Nucleus accumbens (tissue), 56 donors: ENCODE data around the gene SLC2A5.
"Not testable (repeated sequence)": the region's sequence is repeated elsewhere in the genome, so short reads cannot be mapped to it uniquely, and the experiment has no call there.

Source experiments
- DNase-seq, 56 donors: peaks; one replicate each; lab custom pipeline; 2025; lab: John Stamatoyannopoulos, UW

Gene SLC2A5

DNA sequence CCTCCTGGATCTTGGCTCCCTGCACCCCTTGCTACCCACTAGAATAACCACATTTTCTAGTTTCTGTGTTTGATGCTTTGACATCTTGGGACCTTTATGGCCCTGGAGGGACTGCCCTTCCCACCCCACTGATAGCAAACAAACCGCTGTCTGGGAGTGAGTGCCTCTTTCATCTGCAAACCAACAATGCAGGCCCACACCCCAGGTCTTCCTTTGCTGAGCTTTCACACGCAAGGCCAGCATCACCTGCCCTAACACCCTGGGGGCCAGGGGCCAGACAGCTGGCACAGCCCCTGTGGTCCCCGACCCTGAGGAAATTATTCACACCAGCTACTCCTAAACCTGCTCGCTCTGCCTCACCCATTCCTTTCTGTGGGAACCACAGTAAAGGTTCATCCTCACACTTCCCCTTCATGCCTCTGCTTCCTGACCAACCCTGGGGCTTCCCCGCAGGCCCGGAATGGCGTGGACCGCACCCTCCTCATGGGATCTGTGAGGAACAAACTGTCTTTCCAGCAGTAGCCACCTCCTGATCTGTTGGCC is 58.6 kb downstream of the SLC2A5 start:
- DNase-seq: no peak

DNA sequence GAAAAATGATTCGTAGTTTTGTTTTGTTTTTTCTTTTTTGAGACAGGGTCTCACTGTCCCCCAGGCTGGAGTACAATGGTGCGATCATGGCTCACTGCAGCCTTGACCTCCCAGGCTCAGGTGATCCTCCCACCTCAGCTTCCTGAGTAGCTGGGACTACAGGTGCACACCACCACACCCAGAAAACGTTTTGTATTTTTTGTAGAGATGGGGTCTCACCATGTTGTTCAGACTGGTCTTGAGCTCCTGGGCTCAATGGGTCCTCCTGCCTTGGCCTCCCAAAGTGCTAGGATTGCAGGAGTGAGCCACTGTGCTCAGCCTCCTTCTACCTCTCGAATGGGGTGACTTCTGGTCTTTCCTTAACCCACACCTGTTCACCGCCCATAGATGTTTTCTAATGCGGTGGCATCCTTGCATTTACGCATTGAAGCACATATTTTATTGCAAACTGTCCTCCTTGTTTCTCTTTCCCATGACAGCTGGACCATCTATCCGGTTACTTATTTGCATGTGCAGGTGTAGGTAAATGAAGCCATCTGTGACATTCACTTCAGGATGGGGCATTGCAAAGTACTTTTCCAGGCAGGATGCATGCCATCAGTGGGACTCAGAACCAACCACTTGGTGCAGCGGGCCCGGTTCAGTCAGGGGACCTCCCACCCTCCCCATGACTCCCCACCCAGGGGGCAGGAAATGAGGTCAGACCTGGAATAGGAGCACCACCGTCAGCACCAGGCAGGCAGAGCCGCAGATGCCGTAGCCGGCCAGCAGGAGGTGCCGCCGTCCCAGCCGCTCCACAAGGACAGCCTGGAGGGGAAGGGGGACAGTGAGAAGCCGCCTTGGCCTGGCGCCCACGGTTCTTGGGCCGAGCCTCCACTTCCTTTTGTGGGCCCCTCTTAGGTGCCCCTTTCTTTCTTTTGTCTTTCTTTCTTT is 59.7 kb downstream of the SLC2A5 start:
- DNase-seq: no peak

DNA sequence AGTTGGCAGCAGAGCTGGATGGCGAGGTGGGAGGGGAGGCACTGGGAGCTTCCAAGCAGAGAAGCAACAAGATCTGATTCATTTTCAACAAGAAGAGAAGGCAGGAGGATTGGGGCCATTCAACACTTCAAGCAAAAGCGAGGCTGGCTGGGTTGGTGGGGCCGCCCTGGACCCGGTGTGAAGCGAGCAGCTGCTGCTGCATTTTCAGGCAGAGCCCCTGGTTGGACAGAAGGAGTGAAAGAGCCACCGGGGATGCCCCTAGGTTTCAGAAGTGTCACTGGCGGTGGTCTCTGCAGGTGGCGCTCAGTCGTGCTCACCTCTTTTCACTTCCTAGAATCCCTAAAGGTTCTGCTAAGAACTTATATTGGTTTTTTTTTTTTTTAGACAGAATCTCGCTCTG is 61.2 kb downstream of the SLC2A5 start:
- DNase-seq: no peak

DNA sequence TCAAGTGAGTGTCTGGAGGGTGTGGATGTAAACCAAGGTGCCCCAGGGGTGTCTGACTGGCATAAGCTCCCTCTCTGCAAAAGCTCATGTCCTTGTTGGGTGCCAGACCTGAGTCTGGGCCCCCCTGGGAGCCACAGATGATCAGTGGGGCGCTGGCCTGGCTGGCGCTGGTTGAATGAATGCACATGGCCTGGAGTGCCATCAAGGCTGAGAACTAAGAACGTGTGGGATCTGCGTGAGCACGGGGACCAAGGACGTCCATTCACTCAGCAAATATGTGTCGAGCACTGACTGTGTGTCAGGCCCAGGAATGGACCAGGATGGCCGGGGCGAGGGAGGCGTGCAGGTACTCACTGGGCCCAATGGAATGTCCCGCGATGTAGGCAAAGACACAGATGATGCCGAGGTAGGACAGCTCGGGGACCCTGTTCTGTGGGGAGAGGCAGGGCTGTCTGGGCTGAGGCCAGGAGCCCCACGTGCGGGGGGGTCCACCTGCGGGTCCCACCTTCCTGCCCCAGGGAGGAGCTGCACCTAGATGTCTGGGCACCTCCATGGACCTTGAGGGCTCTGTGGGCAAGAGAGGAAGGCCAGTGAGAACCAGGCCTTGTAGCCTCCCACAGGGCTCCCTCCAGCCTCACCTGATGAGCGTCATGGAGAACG is 62.3 kb downstream of the SLC2A5 start:
- no peak for DNase-seq

DNA sequence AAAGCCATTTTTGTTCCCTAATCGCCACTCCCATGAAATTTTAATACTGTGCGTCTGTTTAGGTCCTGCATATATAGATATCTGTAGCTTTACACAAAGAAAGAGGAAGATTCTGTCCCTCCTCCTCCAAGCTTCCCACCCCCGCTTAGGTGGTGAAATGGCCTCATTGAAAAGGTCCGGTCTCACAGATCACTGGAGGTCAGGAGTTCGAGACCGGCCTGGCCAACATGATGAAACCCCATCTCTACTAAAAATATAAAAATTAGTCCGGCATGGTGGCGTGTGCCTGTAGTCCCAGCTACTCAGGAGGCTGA is 64.1 kb downstream of the SLC2A5 start:
- no peak for DNase-seq

DNA sequence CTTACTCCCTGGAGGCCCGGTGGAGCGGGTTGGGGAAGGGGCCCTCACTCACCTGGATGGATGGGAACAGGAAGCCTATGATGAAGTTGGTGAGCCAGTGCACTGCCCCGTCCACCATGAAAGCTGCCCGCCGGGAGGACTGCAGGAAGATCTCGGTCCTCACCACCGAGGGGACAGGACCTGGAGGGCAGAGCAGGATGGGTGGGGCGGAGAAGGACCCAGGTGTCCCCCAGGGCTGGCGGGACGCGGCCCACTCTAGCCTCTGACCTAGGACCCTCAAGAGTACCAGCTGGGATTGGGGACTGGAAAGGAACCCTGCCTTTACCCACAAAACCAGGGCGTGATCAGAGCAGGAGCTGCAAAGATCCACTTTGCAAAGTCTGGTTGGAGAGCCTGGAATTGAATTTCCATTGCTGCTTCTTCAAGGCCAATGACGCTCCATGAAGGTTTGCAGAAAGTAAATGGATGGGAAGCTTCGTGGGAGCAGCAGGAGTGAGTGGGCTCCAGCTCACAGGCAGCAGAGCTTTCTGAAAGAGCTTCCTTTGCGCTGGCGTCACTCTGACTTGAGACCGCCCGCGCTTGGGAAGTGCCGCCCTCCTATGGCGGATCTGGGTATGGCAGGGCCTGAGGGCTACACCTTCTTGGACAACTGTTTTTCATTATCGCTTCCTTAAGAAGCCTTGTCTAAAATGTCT is 64.6 kb downstream of the SLC2A5 start:
- peak in 51 of 56 donors; percentile 4 to 84 (median 46) for DNase-seq

DNA sequence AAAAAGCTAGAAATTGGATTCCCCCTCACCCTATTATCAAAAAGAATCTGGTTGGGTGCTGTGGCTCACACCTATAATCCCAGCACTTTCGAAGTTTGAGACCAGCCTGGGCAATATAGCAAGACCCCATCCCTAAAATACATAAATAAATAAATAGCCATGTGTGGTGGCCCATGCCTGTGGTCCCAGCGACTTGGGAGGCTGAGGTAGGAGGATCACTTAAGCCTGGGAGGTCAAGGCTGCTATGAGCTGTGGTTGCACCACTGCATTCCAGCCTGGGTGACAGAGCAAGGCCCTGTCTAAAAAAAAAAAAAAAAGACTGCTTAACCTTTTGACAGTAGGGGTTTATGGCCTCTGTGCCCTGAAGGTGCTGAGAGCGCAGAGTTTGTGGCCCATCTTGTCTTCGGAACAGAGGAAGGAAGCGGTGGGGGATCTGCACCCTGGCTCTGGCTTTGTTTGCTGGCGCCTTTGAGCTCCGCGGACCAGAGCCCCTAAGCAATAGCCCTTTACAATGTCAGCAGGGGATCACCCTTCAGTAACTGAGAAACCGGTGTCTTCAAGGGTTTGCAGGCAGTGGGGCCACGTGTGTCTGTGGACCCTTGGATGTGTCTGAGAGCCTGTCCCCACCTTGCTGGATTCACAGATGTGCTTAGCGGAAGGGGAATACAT is 65.3 kb downstream of the SLC2A5 start:
- no peak for DNase-seq

DNA sequence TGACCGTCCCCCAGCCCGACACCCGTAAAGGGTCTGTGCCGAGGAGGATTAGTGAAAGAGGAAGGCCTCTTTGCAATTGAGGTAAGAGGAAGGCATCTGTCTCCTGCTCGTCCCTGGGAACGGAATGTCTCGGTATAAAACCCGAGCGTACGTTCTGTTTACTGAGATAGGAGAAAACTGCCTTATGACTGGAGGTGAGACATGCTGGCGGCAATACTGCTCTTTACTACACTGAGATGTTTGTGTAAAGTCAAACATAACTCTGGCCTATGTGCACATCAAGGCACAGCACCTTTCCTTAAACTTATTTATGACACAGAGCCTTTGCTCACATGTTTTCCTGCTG is 67.2 kb downstream of the SLC2A5 start:
- DNase-seq: not testable (repeated sequence)

DNA sequence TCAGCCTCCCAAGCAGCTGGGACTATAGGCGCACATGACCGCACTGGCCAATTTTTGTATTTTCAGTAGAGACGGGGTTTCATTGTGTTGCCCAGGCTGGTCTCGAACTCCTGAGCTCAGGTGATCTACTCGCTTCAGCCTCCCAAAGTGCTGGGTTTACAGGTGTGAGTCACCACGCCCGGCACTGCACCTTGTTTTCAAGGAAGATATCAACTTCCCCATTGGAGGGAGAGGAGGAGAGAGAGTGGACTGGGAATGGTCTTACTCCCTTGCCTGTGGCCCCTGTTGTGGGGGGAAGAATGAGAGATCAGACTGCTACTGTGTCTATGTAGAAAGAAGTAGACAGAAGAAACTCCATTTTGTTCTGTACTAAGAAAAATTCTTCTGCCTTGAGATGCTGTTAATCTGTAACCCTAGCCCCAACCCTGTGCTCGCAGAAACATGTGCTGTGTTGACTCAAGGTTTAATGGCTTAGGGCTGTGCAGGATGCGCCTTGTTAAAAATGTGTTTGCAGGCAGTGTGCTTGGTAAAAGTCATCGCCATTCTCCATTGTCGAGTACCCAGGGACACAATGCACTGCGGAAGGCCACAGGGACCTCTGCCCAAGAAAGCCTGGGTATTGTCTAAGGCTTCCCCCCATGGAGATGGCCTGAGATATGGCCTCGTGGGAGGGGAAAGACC is 67.8 kb downstream of the SLC2A5 start:
- DNase-seq: not testable (repeated sequence)

DNA sequence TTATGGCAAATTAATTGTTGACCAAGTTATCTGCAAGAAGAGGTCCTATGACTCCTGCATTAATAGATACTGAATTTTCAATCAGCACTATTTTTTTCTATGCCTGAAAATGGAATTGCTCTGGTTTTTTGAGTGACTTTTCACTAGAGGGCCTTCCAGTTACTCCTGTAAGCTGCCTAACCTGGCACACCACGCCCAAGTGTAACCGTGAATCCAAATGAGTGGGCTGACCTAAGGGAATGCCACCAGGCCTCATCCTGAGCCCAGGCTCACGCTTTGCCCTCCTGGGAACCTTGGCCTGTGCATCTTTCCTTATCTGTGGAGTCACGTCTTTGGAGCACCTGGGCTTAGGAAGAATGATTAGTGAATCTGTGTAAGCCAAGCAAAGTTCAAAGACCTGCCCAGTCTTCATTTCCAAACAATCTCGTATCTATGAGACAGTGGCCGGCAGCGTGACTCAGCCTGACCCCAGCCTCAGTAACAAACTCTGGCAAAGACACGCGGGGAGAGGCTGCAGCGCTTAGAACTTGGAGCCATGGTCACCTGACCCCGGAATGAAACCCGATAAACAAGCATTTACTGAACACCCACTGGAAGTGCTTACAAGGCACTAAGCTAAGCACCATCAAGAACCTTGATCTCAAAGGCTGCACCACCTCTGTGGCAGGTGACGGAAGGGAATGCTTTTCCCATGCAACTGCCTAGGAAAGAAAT is 75.3 kb downstream of the SLC2A5 start:
- not testable (repeated sequence) for DNase-seq

DNA sequence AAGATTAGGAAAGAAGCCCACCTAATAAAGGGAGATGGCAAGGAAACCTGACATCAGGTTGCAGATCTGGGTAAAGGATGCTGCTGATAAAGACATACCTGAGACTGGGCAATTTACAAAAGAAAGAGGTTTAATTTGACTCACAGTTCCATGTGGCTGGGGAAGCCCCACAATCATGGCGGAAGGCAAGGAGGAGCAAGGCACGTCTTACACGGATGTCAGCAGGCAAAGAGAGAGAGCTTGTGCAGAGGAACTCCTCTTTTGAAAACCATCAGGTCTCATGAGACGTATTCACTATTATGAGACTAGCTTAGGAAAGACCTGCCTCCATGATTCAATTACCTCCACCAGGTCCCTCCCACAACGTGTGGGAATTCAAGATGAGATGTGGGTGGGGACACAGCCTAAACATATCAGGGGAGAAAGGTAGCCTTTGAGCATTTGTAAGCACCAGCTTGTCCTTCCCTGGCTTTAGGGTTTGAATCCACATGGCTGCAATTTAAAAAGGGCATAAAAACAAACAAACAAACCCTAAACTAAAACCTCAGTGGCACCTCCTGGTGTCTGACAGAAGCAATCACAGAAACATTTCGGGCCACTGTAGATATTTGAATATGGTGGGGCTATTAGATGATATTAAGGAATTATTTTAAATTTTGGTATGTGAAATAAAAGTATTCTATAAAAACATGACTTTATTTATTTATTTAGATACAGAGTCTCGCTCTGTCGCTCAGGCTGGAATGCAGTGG is 76.3 kb downstream of the SLC2A5 start:
- no peak for DNase-seq

DNA sequence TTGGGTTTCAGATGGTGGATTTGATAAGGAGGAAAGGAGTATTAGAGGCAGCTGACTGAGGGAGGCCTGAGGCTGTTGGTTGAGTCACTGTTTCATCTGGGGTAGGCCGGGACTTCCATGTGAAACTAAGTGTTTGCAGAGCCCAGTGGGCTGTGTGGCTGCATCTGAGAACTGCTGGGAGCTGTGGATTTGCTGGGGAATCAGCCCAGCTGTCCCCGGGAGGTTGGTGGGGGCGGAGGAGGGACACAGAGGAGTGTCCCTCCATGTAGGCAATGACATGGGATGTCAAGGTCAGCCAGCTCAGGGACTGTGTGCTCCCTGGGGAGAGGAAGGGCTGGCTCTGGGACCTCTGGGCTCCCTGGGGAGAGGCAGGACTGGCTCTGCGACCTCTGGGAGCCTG is 79.6 kb downstream of the SLC2A5 start:
- DNase-seq: no peak

DNA sequence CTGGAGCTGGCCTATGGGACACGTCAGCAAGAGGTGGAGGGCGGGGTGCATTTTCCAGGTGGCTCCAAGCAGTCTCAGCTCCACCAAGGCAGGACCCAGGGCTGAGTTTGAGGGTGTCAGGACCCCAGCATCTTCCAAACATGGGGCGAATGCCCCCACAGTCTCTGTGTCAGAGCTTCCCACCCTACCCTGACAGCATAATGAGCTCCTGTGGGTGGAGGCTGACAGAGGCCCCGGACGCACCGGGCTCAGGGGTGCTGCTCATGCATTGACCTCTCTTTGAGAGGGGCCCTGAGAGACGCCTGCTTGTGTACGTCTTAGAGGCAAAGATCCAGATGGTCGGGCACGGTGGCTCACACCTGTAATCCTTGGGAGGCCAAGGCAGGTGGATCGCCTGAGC is 80.4 kb downstream of the SLC2A5 start:
- no peak for DNase-seq

DNA sequence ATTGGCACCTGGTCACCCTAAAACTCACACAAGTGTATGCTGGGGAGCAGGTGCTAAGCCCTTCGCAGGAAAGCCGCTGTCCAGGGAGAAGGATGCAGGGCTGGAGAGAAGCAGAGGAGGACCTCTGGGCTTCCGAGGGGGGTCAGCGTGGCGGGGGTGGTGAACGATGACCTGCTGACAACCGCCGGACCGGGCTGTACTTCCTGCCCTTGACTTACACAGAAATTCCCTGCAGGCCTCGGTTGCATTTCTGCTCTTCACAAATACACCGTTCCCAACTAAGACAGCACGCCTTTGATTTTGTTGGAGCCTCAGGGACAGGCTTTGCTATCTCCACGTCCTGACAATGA is 80.8 kb downstream of the SLC2A5 start:
- DNase-seq: no peak

DNA sequence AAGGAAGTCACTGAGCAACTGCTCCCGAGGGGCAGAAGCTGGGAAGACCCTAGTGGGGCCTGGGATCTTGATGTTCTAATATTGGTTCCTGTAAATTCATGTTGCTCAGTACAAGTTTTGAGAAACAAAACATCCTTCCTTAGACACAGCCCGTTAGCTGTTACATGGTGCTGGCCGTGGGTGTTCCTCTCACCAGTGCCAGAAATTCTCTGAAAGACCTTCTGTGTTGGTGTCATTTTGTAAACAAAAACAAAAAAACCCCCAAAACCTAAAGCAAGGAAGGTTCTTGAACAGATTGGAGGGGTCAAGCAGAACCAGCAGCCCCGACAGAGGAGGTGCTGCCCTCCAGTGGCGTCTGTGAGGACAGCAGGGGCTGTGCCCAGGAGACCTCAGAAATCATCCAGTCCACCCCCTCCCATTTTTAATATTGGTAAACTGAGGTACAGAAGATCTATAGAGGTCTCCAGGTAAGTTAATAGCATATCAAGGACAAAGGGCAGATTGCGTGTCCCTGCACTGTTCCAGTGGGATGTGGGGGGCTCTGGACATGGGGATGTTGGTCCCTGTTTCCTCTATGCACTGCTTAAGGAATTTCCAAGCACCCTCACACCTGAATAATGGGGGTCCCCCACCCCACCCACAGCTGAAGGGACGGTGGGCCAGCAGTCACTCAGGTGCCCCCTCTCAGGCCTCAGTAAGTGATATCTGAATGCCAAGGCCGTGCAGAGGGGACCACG is 81.4 kb downstream of the SLC2A5 start:
- peak in 49 of 56 donors; percentile 8 to 81 (median 48) for DNase-seq

DNA sequence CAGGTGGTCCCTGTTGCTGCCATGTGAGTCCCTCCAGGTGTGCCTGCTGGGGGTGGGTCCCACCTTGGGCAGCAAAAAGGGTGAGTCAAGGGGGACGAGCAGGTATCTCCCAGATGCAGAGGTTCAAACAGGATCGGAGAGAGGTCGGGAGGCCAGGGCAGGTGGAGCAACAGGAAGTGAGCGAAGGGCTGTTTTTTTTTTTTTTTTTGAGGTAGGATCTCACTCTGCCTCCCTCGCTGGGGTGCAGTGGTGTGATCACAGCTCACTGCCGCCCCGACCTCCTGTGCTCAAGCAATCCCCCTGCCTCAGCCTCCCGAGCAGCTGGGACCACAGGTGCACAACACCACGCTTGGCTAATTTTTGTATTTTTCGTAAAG is 82.6 kb downstream of the SLC2A5 start:
- no peak for DNase-seq

DNA sequence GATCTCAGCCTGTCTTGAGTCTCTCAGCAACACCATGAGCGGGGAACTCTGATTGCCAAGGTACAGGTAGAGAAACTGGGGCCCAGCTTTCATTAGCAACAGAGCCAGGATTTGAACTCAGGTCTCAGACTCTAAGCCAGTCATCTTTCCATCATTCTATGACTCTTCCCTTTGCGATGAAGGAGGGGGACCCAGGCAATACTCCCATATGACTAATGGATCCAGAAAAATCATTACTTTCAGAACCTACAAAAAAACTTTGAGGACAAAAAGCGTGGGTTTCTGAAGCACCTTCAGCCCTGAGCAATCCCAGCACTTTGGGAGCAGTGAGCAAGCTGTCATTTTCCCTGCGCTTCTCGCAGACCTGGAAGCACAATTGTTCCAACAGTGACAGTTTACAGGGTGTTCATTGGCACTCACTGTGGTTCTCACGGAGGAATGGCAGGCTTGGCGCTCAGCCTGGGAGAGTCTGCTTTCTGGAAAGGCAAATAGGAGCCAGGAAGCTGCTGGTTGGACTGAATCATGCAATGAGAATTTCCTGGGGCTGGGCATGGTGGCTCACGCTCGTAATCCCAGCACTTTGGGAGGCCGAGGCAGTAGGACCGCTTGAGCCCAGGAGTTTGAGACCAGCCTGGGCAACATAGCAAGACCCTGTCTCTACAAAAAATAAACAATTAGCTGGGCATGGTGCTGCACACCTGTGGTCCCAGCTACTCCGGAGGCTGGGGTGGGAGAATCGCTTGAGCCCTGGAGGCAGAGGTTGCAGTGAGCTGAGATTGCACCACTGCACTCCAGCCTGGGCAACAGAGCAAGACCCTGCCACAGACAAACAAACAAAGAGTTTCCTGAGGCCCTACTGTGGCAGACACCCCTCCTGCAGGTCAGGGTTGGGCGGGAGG is 83.3 kb downstream of the SLC2A5 start:
- peak in 49 of 56 donors; percentile 8 to 86 (median 47) for DNase-seq
